ENCODE results near the gene RNF151. TPM values are rescaled to one million over a fixed set of nuclear protein-coding genes. Genes with fewer than 3 reads are reported as not detected.
A peak's percentile ranks its signal among the peaks of the same experiment; 100 is the strongest.
"Not testable (repeated sequence)": the region's sequence is repeated elsewhere in the genome, so short reads cannot be mapped to it uniquely, and the experiment has no call there.

RNF151 gene
- total RNA-seq, 1 donor from 2014 or later, result 0.24 TPM

- no peak for DNase-seq (ENCODE audit: low read depth)
These were observed 7.9 kb upstream of the RNF151 start for GRCh38 chr16:1958715-1959268.

- peak; percentile 88 for DNase-seq (ENCODE audit: low read depth)
These were observed 7.2 kb upstream of the RNF151 start, which contains the start of gene NDUFB10 for GRCh38 chr16:1959269-1960039. NDUFB10 (plus strand) TSS chr16:1959538; CDS start chr16:1959625, 87 bp downstream.

- no peak for DNase-seq (ENCODE audit: low read depth)
These were observed 5.7 kb upstream of the RNF151 start for GRCh38 chr16:1960665-1961630.

GRCh38 chr16:1961651-1962067 lies 5.0 kb upstream of the RNF151 start:
- no peak for DNase-seq (ENCODE audit: low read depth)

- not testable (repeated sequence) for DNase-seq (ENCODE audit: low read depth)
These were observed 4.2 kb upstream of the RNF151 start for GRCh38 chr16:1962161-1963153.

- DNase-seq (ENCODE audit: low read depth), result peak; percentile 66
These were observed 2.7 kb upstream of the RNF151 start for GRCh38 chr16:1963806-1964505.

- peak; percentile 98 for DNase-seq (ENCODE audit: low read depth)
These were observed 1.9 kb upstream of the RNF151 start, which contains the start of gene RPS2 for GRCh38 chr16:1964506-1965395. RPS2 (minus strand) TSS chr16:1964826; CDS start chr16:1964625, 201 bp downstream.

- DNase-seq (ENCODE audit: low read depth), result no peak
These were observed 1.2 kb upstream of the RNF151 start for GRCh38 chr16:1965396-1966001.

GRCh38 chr16:1968146-1968953 lies 1.7 kb downstream of the RNF151 start:
- no peak for DNase-seq (ENCODE audit: low read depth)

- DNase-seq (ENCODE audit: low read depth), result peak; percentile 94
These were observed 5.3 kb downstream of the RNF151 start, which contains the start of gene TBL3 for GRCh38 chr16:1971796-1972489. TBL3 (plus strand) TSS chr16:1972053; CDS start chr16:1972165, 112 bp downstream.

- DNase-seq (ENCODE audit: low read depth), result no peak
These were observed 5.8 kb downstream of the RNF151 start for GRCh38 chr16:1972490-1972877.

- peak; percentile 44 for DNase-seq (ENCODE audit: low read depth)
These were observed 7.0 kb downstream of the RNF151 start for GRCh38 chr16:1973461-1974156.

- no peak for DNase-seq (ENCODE audit: low read depth)
These were observed 7.8 kb downstream of the RNF151 start for GRCh38 chr16:1974157-1975070.

GRCh38 chr16:1975432-1976215 lies 9.0 kb downstream of the RNF151 start:
- DNase-seq (ENCODE audit: low read depth), result no peak

Measured in myocyte (in vitro differentiated cells).